ENCODE measurements around the gene CNTFR. TPM values are rescaled to one million over a fixed set of nuclear protein-coding genes. Genes with fewer than 3 reads are reported as not detected.

Gene CNTFR
- total and polyA plus RNA-seq, 2 experiments from 2014 or later, result 0.73 to 1.9 TPM

DNA sequence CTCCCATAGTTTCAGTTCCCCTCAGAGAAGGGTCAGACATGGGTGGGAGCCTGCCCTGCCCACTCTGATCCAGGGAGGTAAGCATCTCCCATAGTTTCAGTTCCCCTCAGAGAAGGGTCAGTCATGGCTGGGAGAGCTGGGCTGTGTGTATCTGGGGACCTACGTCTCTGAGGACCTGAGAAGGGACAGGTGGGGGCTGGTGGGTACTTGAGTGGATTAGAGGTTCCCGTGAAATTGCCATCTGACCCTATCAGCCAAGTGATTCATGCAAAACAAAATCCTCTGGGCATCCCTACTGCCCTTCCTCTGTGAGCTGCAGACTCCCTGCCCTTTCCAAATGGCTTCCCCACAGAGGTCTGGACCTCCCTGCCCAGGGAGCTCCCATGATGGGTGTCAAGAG, 70.6 kb downstream of the CNTFR start:
- no peak for TF ChIP-seq POLR2AphosphoS5 (IDR thresholded peaks at IDR 0.05; ENCODE audit: low read depth)
- TF ChIP-seq NANOG (IDR thresholded peaks at IDR 0.05; ENCODE audit: borderline replicate concordance), result no peak
- TF ChIP-seq ZNF331 (CRISPR knock-in tag; IDR thresholded peaks at IDR 0.05; ENCODE audit: low read depth), result no peak
- TF ChIP-seq EZH2phosphoT487 (IDR thresholded peaks at IDR 0.05; ENCODE audit: unreplicated experiment), result no peak
- TF ChIP-seq JUNB (IDR thresholded peaks at IDR 0.05; ENCODE audit: unreplicated experiment), result no peak
- TF ChIP-seq REST (IDR thresholded peaks at IDR 0.05; ENCODE audit: unreplicated experiment), result no peak
- TF ChIP-seq, protein P1, sequence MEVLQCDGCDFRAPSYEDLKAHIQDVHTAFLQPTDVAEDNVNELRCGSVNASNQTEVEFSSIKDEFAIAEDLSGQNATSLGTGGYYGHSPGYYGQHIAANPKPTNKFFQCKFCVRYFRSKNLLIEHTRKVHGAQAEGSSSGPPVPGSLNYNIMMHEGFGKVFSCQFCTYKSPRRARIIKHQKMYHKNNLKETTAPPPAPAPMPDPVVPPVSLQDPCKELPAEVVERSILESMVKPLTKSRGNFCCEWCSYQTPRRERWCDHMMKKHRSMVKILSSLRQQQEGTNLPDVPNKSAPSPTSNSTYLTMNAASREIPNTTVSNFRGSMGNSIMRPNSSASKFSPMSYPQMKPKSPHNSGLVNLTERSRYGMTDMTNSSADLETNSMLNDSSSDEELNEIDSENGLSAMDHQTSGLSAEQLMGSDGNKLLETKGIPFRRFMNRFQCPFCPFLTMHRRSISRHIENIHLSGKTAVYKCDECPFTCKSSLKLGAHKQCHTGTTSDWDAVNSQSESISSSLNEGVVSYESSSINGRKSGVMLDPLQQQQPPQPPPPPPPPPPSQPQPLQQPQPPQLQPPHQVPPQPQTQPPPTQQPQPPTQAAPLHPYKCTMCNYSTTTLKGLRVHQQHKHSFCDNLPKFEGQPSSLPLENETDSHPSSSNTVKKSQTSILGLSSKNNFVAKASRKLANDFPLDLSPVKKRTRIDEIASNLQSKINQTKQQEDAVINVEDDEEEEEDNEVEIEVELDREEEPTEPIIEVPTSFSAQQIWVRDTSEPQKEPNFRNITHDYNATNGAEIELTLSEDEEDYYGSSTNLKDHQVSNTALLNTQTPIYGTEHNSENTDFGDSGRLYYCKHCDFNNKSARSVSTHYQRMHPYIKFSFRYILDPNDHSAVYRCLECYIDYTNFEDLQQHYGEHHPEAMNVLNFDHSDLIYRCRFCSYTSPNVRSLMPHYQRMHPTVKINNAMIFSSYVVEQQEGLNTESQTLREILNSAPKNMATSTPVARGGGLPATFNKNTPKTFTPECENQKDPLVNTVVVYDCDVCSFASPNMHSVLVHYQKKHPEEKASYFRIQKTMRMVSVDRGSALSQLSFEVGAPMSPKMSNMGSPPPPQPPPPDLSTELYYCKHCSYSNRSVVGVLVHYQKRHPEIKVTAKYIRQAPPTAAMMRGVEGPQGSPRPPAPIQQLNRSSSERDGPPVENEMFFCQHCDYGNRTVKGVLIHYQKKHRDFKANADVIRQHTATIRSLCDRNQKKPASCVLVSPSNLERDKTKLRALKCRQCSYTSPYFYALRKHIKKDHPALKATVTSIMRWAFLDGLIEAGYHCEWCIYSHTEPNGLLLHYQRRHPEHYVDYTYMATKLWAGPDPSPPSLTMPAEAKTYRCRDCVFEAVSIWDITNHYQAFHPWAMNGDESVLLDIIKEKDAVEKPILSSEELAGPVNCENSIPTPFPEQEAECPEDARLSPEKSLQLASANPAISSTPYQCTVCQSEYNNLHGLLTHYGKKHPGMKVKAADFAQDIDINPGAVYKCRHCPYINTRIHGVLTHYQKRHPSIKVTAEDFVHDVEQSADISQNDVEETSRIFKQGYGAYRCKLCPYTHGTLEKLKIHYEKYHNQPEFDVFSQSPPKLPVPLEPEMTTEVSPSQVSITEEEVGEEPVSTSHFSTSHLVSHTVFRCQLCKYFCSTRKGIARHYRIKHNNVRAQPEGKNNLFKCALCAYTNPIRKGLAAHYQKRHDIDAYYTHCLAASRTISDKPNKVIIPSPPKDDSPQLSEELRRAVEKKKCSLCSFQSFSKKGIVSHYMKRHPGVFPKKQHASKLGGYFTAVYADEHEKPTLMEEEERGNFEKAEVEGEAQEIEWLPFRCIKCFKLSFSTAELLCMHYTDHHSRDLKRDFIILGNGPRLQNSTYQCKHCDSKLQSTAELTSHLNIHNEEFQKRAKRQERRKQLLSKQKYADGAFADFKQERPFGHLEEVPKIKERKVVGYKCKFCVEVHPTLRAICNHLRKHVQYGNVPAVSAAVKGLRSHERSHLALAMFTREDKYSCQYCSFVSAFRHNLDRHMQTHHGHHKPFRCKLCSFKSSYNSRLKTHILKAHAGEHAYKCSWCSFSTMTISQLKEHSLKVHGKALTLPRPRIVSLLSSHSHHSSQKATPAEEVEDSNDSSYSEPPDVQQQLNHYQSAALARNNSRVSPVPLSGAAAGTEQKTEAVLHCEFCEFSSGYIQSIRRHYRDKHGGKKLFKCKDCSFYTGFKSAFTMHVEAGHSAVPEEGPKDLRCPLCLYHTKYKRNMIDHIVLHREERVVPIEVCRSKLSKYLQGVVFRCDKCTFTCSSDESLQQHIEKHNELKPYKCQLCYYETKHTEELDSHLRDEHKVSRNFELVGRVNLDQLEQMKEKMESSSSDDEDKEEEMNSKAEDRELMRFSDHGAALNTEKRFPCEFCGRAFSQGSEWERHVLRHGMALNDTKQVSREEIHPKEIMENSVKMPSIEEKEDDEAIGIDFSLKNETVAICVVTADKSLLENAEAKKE (CRISPR knock-in tag; IDR thresholded peaks at IDR 0.05), result no peak
- TF ChIP-seq STAT1 (IDR thresholded peaks at IDR 0.05; ENCODE audit: unreplicated experiment), result no peak
- no peak for TF ChIP-seq CTCF (conservative IDR thresholded peaks at IDR 0.05; ENCODE audit: low read depth in 2 of 2)
- TF ChIP-seq, protein P2, sequence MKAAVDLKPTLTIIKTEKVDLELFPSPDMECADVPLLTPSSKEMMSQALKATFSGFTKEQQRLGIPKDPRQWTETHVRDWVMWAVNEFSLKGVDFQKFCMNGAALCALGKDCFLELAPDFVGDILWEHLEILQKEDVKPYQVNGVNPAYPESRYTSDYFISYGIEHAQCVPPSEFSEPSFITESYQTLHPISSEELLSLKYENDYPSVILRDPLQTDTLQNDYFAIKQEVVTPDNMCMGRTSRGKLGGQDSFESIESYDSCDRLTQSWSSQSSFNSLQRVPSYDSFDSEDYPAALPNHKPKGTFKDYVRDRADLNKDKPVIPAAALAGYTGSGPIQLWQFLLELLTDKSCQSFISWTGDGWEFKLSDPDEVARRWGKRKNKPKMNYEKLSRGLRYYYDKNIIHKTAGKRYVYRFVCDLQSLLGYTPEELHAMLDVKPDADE (IDR thresholded peaks at IDR 0.05), result no peak
- TF ChIP-seq EZH2 (IDR thresholded peaks at IDR 0.05; ENCODE audit: low read depth, unreplicated experiment), result no peak
- TF ChIP-seq CREB1 (CRISPR knock-in tag; IDR thresholded peaks at IDR 0.05; ENCODE audit: low read depth), result no peak
- TF ChIP-seq ZNF114 (CRISPR knock-in tag; IDR thresholded peaks at IDR 0.05), result no peak
- no peaks in the 10 kb centered on the region for H4K20me1 ChIP-seq (replicated peaks; ENCODE audit: insufficient read depth)
- H3K36me3 ChIP-seq (ENCODE audit: insufficient read depth), result no peaks in the 10 kb centered on the region
- peaks cover 14% of the 10 kb centered on the region for H3K27me3 ChIP-seq (ENCODE audit: insufficient read depth)
- no peak for DNase-seq (ENCODE audit: low spot score)
- H3K4me3 Mint-ChIP-seq, result no peak overlapping the region
- H3K27ac Mint-ChIP-seq, result no peak overlapping the region
- ATAC-seq, result no peak
- H2AFZ ChIP-seq, result no peak overlapping the region
- no peak overlapping the region for H3K4me3 ChIP-seq
- no peaks in the 10 kb centered on the region; the same call in 2 of the 3 replicates for H3K36me3 Mint-ChIP-seq (ENCODE audit: low read depth)
- H3K9me2 ChIP-seq (ENCODE audit: insufficient read depth), result no peaks in the 10 kb centered on the region; the same call in 1 of the 2 replicates
- H3K27ac ChIP-seq (ENCODE audit: low read depth), result no peak overlapping the region
- H3K4me1 Mint-ChIP-seq, result peaks cover 13% of the 10 kb centered on the region
- H3K79me2 ChIP-seq (replicated peaks; ENCODE audit: insufficient read depth), result no peaks in the 10 kb centered on the region
- H3K9me3 Mint-ChIP-seq, result no peaks in the 10 kb centered on the region; the same call in 2 of the 3 replicates
- peaks cover 17% of the 10 kb centered on the region for H3K27me3 Mint-ChIP-seq (ENCODE audit: insufficient read depth, low read depth, poor library complexity)
- H3F3A ChIP-seq (replicated peaks; ENCODE audit: low read depth), result no peaks in the 10 kb centered on the region
- no peak overlapping the region for H3K4me2 ChIP-seq
- H3K4me1 ChIP-seq (ENCODE audit: insufficient read depth), result peaks cover 6% of the 10 kb centered on the region

Measured in GM23338 (cell line).